Activated T-helper 2 cell treated with anti-CD3 and anti-CD28 coated beads, Interferon-gamma antibody, Interleukin-2, Interleukin-4, amounts not matched to agents 10 μg/mL and 5 μg/mL and 100 μg/mL, durations not matched to agents 14 hours and 24 hours and 36 hours (primary cell): Measurements from ENCODE around the gene TRIM5. TPM values are rescaled to one million over a fixed set of nuclear protein-coding genes. Genes with fewer than 3 reads are reported as not detected.

Experiments used
- DNase-seq: peaks from one replicate; pipeline ENCODE4 v3.0.0; 2021; ENCODE audit warnings: low spot score
- H3K27ac Mint-ChIP-seq: one replicate; pipeline ENCODE4 v1.8.0; 2021; ENCODE audit warnings: mixed read lengths
- H3K27me3 Mint-ChIP-seq: one replicate; pipeline ENCODE4 v1.8.0; 2021; ENCODE audit warnings: low read depth, mixed read lengths
- H3K36me3 Mint-ChIP-seq: one replicate; pipeline ENCODE4 v1.8.0; 2021; ENCODE audit warnings: low read depth, mixed read lengths
- H3K4me1 Mint-ChIP-seq: one replicate; pipeline ENCODE4 v1.8.0; 2021; ENCODE audit warnings: low read depth, mixed read lengths
- H3K4me3 Mint-ChIP-seq: one replicate; pipeline ENCODE4 v1.8.0; 2021; ENCODE audit warnings: low read depth, mild to moderate bottlenecking, moderate library complexity, mixed read lengths
- H3K9me3 Mint-ChIP-seq: one replicate; pipeline ENCODE4 v1.8.0; 2021; ENCODE audit warnings: mixed read lengths
- intact Hi-C: fragments of 100-400 bp; cut with micrococcal nuclease; formaldehyde crosslinking; loops from one replicate; pipeline ENCODE4 v1.15.1; 2023
- total RNA-seq: library from RNA; stranded (reverse); gene quantifications from 2 replicates; pipeline ENCODE4 v1.2.3, GENCODE V29; 2022

TRIM5 gene
- total RNA-seq, 1 donor from 2014 or later, result 12.4 TPM

DNA sequence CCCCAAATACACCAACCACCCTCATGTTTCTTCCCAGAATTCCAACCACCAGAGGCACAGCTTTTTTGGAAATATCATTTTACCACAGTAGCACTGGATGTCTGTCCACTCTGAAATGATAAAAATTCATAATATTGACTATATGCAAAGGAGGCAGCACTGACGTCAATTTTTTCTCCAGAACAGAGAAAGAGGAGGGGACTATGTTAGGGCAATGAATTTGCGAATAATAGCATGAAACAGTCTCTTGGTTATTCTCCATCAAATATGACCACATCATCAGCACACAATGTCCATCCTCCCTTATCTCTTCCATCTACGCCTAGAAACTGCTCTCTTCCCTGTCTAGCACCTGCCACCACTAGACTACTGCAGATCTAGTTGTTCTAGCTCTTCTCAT lies 38.7 kb downstream of the TRIM5 start:
- Mint-ChIP-seq H3K27ac (no peak overlapping the region), H3K36me3 (peaks cover 19% of the 10 kb centered on the region), H3K9me3 (no peaks in the 10 kb centered on the region), H3K27me3 (no peaks in the 10 kb centered on the region), H3K4me1 (peaks cover 11% of the 10 kb centered on the region), H3K4me3 (no peak overlapping the region)
- intact Hi-C loops, result no loop called here
- DNase-seq, result no peak

DNA sequence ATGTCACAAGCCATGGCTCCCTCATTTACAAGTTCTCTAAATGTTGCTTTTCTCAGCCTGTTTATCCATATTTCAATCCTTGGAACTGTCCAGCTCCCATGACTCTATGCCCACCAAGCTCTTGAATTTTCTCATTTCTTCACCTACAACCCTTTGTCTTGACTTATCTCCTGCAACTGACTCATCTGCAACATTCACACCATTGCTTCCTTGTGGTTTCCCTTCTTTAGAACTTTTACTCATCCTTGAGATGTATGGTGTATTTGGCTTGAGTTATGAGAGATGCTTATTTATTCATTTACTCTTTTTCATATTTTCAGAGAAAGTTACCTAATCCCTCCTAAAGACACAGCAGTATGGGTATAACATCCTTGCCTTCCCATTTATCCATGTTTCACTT lies 41.3 kb downstream of the TRIM5 start:
- Mint-ChIP-seq H3K27ac (no peak overlapping the region), H3K9me3 (no peaks in the 10 kb centered on the region), H3K4me1 (peaks cover 11% of the 10 kb centered on the region), H3K4me3 (no peak overlapping the region), H3K27me3 (no peaks in the 10 kb centered on the region), H3K36me3 (peaks cover 28% of the 10 kb centered on the region)
- intact Hi-C loops, result no loop called here
- DNase-seq, result no peak

DNA sequence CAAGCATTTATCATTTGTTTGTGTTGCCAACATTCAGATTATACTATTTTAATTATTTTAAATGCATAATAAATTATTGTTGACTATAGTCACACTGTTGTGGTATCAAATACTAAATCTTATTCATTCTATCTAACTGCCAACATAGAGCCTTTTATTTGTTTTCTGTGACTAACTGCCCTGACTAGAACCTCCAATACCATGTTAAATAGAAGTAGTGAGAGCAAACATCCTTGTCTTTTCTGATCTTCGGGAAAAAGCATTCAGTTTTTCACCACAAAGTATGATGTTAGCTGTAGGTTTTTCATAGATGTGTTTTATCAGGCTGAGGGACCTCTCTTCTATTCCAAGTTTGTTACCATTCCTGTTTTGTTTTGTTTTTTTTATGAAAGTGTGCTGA lies 44.9 kb downstream of the TRIM5 start:
- peaks cover 11% of the 10 kb centered on the region for H3K4me1 Mint-ChIP-seq
- no peak for DNase-seq
- no peak overlapping the region for H3K4me3 Mint-ChIP-seq
- H3K27me3 Mint-ChIP-seq, result no peaks in the 10 kb centered on the region
- H3K9me3 Mint-ChIP-seq, result no peaks in the 10 kb centered on the region
- H3K27ac Mint-ChIP-seq, result no peak overlapping the region
- H3K36me3 Mint-ChIP-seq, result peaks cover 45% of the 10 kb centered on the region
- intact Hi-C loops, result no loop called here

DNA sequence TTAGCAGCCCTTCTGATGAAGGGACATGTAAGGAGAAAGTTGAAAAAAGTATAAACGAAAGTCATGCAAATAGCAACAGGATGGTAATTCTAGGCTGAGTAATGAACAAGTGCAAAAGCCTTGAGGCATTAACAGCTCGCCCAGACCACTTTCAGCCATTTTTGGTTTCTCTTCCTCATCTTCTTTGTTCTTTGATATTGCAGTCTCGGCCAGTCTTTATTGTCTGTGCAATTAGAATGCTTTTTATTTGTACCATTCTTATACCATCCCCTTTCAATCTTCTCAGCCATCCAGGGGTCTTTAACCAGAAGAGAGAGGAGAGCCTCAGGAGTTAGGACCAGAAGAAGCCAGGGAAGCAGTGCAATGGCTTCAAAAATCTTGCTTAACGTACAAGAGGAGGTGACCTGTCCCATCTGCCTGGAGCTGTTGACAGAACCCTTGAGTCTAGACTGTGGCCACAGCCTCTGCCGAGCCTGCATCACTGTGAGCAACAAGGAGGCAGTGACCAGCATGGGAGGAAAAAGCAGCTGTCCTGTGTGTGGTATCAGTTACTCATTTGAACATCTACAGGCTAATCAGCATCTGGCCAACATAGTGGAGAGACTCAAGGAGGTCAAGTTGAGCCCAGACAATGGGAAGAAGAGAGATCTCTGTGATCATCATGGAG lies 52.8 kb downstream of the TRIM5 start:
- no peaks in the 10 kb centered on the region for H3K27me3 Mint-ChIP-seq
- intact Hi-C loops, result loop anchor here (5.0 kb wide), 1 partner anchor 35 kb away; the partner anchor contains the start of gene TRIM6
- H3K36me3 Mint-ChIP-seq, result peaks cover 33% of the 10 kb centered on the region
- no peak overlapping the region for H3K4me3 Mint-ChIP-seq
- H3K9me3 Mint-ChIP-seq, result peaks cover 6% of the 10 kb centered on the region
- no peak for DNase-seq
- H3K27ac Mint-ChIP-seq, result peak overlapping the region; percentile 63
- peaks cover 37% of the 10 kb centered on the region for H3K4me1 Mint-ChIP-seq

DNA sequence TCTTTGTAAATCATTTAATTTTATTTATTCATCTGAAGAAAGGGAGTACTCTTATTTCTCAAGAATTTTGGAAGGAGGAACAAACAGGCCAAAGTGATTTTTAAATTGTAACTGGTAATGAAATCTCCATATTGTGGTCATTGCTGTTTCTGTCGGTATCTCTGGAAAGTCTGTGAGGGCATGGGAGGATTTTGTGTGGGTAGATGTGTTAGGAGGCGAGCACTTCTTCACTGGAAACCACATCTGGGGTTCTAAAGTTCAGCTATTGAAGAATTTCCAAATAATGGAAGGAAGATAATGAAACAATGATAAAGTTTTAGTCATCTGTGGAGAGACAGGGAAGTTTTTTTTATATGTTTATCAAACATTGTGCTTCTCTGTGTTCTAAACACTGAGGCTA lies 53.5 kb downstream of the TRIM5 start:
- DNase-seq, result no peak
- Mint-ChIP-seq H3K4me3 (no peak overlapping the region), H3K4me1 (peaks cover 42% of the 10 kb centered on the region), H3K9me3 (peaks cover 6% of the 10 kb centered on the region), H3K36me3 (peaks cover 32% of the 10 kb centered on the region), H3K27me3 (no peaks in the 10 kb centered on the region), H3K27ac (peak overlapping the region; percentile 41)
- intact Hi-C loops, result loop anchor here (5.0 kb wide), 1 partner anchor 34 kb away; the partner anchor contains the start of gene TRIM6

DNA sequence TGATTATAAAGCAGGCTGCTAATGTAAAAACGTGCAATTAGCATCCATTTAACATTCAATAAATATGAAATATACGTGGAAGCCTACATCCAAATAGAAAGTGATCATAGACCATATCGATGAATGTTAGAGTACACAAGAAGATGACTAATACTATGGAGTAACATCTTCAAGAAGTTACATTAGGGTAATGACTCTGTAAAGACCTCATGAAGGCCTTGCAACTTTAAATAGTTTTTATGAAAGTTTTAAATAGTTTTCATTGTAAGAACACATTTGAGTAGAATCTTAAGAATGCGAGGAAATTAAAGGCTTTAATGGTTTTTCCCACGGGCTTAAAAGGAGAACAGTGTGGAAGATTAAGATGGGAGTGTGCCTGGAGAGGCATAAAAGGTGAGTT lies 58.7 kb downstream of the TRIM5 start:
- peaks cover 5% of the 10 kb centered on the region for H3K36me3 Mint-ChIP-seq
- intact Hi-C loops, result loop anchor here (10.0 kb wide), 1 partner anchor 699 kb away; the partner anchor contains the start of gene CAVIN3
- no peak for DNase-seq
- H3K4me3 Mint-ChIP-seq, result peak overlapping the region; percentile 92
- peak overlapping the region; percentile 66 for H3K27ac Mint-ChIP-seq
- no peaks in the 10 kb centered on the region for H3K27me3 Mint-ChIP-seq
- peaks cover 6% of the 10 kb centered on the region for H3K9me3 Mint-ChIP-seq
- H3K4me1 Mint-ChIP-seq, result peaks cover 49% of the 10 kb centered on the region

DNA sequence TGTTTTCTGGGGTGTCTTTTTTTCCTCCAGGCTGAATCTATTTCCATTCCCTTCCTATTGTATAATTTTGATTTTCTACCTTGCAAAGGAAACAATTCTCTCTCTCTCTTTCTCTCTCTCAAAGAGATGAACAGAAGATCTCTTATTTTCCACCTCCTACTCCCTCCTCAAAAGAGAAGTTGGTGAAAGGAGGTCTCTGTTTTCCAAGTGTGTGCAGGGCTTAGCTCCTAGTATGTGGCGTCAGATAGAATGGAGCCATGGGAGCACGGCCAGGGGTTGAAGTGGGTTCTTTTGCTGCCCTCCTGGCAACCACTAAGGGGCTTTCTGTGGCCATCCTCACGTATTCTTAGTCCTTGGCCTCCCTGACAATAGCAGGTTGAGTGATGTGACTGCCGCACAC lies 59.6 kb downstream of the TRIM5 start:
- H3K36me3 Mint-ChIP-seq, result peaks cover 5% of the 10 kb centered on the region
- DNase-seq, result no peak
- intact Hi-C loops, result loop anchor here (2.0 to 10.0 kb wide), 2 partner anchors 60 to 700 kb away; partner anchors contain the start of genes CAVIN3 and TRIM5

DNA sequence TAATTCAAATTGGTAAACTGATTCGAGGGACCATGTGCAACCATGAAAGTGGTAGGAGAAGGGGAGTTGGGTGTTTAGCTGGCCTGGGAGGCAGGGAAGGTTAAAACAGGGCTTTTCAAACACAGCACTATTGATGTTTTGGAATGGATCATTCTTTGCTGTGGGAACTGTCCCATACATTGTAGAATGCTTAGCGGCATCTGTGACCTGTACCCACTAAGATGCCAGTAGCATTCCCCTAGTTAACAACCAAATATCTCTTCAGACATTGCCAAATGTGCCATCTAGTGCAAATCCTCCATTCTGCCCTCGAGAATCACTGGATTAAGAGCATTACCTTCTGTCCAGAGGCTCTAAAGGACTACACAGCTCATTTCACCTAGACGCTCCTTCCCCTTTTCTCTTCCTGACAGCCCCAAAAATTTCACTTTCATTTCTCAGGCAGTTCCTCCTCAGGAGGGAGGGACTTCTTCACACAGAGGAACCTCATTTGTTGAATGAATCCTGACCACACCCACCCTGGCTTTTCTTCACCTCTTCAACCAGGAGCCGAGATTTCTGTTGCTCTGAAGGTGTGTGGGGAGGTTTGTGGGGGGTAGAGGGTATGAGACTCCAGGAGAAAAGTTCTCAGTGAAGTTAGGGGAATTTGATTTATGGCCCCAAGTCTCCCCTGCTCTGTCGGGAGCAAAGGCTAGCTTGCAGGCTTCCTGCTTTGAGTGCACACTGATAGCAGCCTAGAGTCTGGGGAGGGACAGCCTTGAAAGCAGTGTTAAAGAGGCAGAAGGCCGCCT lies 60.2 kb downstream of the TRIM5 start, which contains the start of gene TRIM34:
Gene TRIM34, plus strand, starts transcription at position 513 of the 791 bp plus-strand sequence. CDS start 7,331 bp downstream, outside the sequence.
- peak; percentile 62 for DNase-seq
- Mint-ChIP-seq H3K4me3 (peak within 1 kb of the TSS; percentile 92), H3K4me1 (peaks cover 42% of the 10 kb centered on the region), H3K27me3 (no peaks in the 10 kb centered on the region), H3K9me3 (no peaks in the 10 kb centered on the region), H3K36me3 (peaks cover 5% of the 10 kb centered on the region), H3K27ac (peak within 1 kb of the TSS; percentile 71)
- intact Hi-C loops, result loop anchor here (2.0 to 10.0 kb wide), 2 partner anchors 60 to 700 kb away; partner anchors contain the start of genes CAVIN3 and TRIM5

More for the DNA sequence above, 59.6 kb downstream of the TRIM5 start:
- peak overlapping the region; percentile 71 for H3K27ac Mint-ChIP-seq
- peaks cover 2% of the 10 kb centered on the region for H3K9me3 Mint-ChIP-seq
- H3K4me3 Mint-ChIP-seq, result peak overlapping the region; percentile 92
- H3K27me3 Mint-ChIP-seq, result no peaks in the 10 kb centered on the region
- H3K4me1 Mint-ChIP-seq, result peaks cover 44% of the 10 kb centered on the region

DNA sequence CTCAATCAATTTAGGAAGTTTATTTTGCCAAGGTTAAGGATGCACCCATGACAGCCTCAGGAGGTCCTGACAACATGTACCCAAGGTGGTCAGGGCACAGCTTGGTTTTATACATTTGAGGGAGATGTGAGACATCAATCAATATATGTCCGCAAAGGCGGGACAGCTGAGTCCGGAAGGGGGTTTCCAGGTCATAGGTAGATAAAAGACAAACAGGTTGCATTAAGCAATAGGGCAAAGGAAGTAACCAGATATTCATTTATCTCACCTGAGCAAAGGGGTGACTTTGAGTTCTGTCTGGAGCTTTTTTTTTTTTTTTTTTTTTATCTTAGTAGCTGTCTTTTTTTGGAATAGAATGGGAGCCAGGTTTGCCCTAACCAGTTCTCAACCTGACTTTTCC lies 62.1 kb downstream of the TRIM5 start:
- peak overlapping the region; percentile 48 for H3K4me3 Mint-ChIP-seq
- no peaks in the 10 kb centered on the region for H3K27me3 Mint-ChIP-seq
- intact Hi-C loops, result loop anchor here (10.0 kb wide), 1 partner anchor 702 kb away; the partner anchor contains the start of gene CAVIN3
- peaks cover 34% of the 10 kb centered on the region for H3K4me1 Mint-ChIP-seq
- H3K27ac Mint-ChIP-seq, result no peak overlapping the region
- H3K9me3 Mint-ChIP-seq, result no peaks in the 10 kb centered on the region
- H3K36me3 Mint-ChIP-seq, result no peaks in the 10 kb centered on the region
- no peak for DNase-seq

DNA sequence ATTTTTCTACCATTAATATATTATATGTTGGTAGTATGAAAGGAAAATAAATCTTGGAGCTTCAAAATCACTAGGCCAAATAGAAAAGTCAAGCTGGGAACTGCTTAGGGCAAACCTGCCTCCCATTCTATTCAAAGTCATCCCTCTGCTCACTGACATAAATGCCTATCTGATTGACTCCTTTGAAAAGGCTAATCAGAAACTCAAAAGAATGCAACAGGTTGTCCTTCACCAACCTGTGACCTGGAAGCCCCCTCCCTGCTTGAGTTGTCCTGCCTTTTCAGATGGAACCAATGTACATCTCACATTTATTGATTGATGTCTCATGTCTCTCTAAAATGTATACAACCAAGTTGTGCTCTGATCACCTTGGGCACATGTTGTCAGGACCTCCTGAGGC lies 63.3 kb downstream of the TRIM5 start:
- DNase-seq, result no peak
- no peaks in the 10 kb centered on the region for H3K36me3 Mint-ChIP-seq
- intact Hi-C loops, result loop anchor here (10.0 kb wide), 1 partner anchor 703 kb away; the partner anchor contains the start of gene CAVIN3
- peaks cover 23% of the 10 kb centered on the region for H3K4me1 Mint-ChIP-seq
- no peaks in the 10 kb centered on the region for H3K9me3 Mint-ChIP-seq
- no peak overlapping the region for H3K27ac Mint-ChIP-seq
- H3K27me3 Mint-ChIP-seq, result no peaks in the 10 kb centered on the region
- no peak overlapping the region for H3K4me3 Mint-ChIP-seq

DNA sequence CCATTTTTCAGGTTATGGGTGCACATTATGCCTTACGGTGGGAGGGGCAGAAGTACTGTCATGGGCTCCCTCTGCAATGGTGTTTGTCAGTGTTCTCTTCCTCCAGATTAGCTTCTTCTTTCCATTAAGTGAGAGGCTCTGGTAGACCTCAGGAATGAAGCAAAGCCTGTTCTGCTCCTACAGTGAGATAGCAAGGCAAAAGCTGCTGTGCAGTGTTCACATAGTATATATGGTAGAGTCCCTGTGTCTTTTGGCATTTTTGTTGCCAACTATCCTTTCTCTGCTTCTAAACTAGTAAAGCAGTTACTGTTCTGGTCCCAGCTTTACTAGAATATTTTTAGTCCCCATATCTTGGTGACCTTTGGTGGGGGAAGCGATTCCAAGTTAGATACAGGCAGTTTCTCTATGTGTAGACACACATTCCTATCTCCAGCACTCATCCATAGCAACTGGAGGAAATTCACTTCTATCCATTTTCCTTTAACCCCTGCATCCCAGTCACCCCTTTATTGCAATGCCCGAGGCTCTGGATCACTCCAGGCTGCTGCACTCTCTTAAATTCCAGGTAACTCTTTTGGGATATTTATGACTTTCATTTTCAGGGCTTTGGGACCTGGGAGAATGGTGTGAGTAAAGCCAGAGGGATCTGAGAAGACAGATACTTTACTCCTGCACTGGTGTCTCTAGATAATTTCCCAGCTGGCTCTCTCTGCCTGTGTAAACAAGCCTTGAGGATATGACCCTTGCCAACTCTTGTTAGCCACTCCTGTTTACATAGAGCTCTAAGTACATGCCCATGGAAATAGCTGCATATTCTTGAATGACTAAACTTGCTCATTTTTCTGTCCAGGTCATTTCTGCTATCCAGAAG lies 64.0 kb downstream of the TRIM5 start:
- no peak for DNase-seq
- intact Hi-C loops, result loop anchor here (10.0 kb wide), 1 partner anchor 704 kb away; the partner anchor contains the start of gene CAVIN3
- Mint-ChIP-seq H3K4me3 (no peak overlapping the region), H3K27me3 (no peaks in the 10 kb centered on the region), H3K27ac (no peak overlapping the region), H3K9me3 (no peaks in the 10 kb centered on the region), H3K4me1 (peaks cover 17% of the 10 kb centered on the region), H3K36me3 (no peaks in the 10 kb centered on the region)

DNA sequence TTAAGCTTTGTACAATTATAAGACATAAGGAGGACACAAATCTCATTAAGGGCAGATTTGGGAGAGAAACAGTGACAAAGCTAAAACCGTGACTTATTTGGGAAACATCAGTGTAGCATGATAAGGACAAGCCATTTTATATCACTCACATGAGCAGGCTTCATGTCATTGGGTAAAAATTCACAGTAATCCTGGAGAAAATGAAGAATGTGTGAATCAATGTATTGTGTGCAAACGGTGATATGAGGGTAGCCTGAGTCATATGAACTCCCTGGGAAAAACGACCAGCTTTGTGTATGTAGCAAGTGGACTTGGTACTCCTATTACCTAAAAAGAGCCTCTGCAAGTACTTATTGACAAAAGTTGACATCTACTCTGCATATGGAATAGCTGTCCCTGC lies 66.1 kb downstream of the TRIM5 start:
- Mint-ChIP-seq H3K36me3 (no peaks in the 10 kb centered on the region), H3K4me1 (peaks cover 8% of the 10 kb centered on the region), H3K27ac (no peak overlapping the region), H3K4me3 (no peak overlapping the region), H3K9me3 (no peaks in the 10 kb centered on the region), H3K27me3 (peaks cover 3% of the 10 kb centered on the region)
- intact Hi-C loops, result no loop called here
- no peak for DNase-seq
